HEK293 (cell line): ENCODE measurements around the gene CP.

ENCODE experiments used
- CTCF ChIA-PET: fragments of 350-600 bp; formaldehyde crosslinking; extraction: SDS; loops from one replicate; lab custom pipeline; 2021; ENCODE audit warnings: antibody characterized with exemption; lab: Yijun Ruan, JAX
- POLR2A ChIA-PET: fragments of 300-600 bp; formaldehyde crosslinking; extraction: SDS; loops from one replicate; lab custom pipeline; 2020; ENCODE audit warnings: antibody characterized with exemption, inconsistent platforms; lab: Yijun Ruan, JAX
- H3K27ac ChIP-seq: fragments of 200-500 bp; sonication (Bioruptor generic); 2 replicates; pipeline ENCODE4 v1.5.1; 2014; ENCODE audit warnings: low read depth, low read length, control low read depth, inconsistent platforms; ENCODE audit errors: extremely low read depth
- H3K36me3 ChIP-seq, 2 experiments: fragments of 200-500 bp in 1 of 2; sonication (Bioruptor generic) in 1 of 2; 1 replicate in 1 of 2; 2 replicates in 1 of 2; pipeline ENCODE4 v1.5.1; 2014 to 2017; ENCODE audit warnings: inconsistent platforms in 2 of 2, low read length in 2 of 2; ENCODE audit not compliant: control insufficient read depth in 2 of 2, insufficient read depth in 1 of 2
- H3K4me1 ChIP-seq: fragments of 200-500 bp; sonication (Bioruptor generic); 2 replicates; pipeline ENCODE4 v1.5.1; 2014; ENCODE audit warnings: mild to moderate bottlenecking, low read length, inconsistent platforms; ENCODE audit not compliant: control insufficient read depth, insufficient read depth
- H3K4me3 ChIP-seq: 2 replicates; pipeline ENCODE4 v1.5.1; 2011; ENCODE audit warnings: low read depth, mild to moderate bottlenecking, control low read depth, low read length, moderate library complexity
- H3K9me3 ChIP-seq: fragments of 200-500 bp; sonication (Bioruptor generic); 2 replicates; pipeline ENCODE4 v1.5.1; 2014; ENCODE audit warnings: low read depth, low read length, inconsistent platforms; ENCODE audit not compliant: control insufficient read depth, insufficient read depth
- CTCF ChIP-seq: fragments of 450-650 bp; formaldehyde crosslinking; IDR thresholded peaks from 2 replicates; pipeline ENCODE4 v1.5.1; 2016; ENCODE audit warnings: missing biosample characterization, missing genetic modification characterization
- ELK4 ChIP-seq: IDR thresholded peaks from 2 replicates; pipeline ENCODE4 v1.6.1; 2011; ENCODE audit warnings: mild to moderate bottlenecking, low read depth, low read length, borderline replicate concordance
- GLIS1 ChIP-seq: fragments of 450-650 bp; formaldehyde crosslinking; IDR thresholded peaks from 2 replicates; pipeline ENCODE4 v1.5.1; 2016; ENCODE audit warnings: missing biosample characterization, missing genetic modification characterization
- HOXA7 ChIP-seq: sonication (generic); formaldehyde crosslinking; IDR thresholded peaks from 2 replicates; pipeline ENCODE4 v1.8.1; 2022; ENCODE audit warnings: missing genetic modification reagents, borderline replicate concordance
- MEIS1 ChIP-seq: sonication (generic); formaldehyde crosslinking; IDR thresholded peaks from 2 replicates; pipeline ENCODE4 v1.8.1; 2022; ENCODE audit warnings: missing genetic modification reagents, mild to moderate bottlenecking, borderline replicate concordance
- OSR2 ChIP-seq: fragments of 450-650 bp; formaldehyde crosslinking; IDR thresholded peaks from 2 replicates; pipeline ENCODE4 v1.5.1; 2016; ENCODE audit warnings: missing biosample characterization, missing genetic modification characterization
- OVOL3 ChIP-seq: fragments of 450-650 bp; formaldehyde crosslinking; IDR thresholded peaks from 2 replicates; pipeline ENCODE4 v1.5.1; 2016; ENCODE audit warnings: missing biosample characterization, missing genetic modification characterization
- SALL2 ChIP-seq: fragments of 450-650 bp; formaldehyde crosslinking; IDR thresholded peaks from 2 replicates; pipeline ENCODE4 v1.5.0; 2017; ENCODE audit warnings: missing biosample characterization, mild to moderate bottlenecking, missing genetic modification characterization, borderline replicate concordance
- SCRT1 ChIP-seq: fragments of 450-650 bp; formaldehyde crosslinking; IDR thresholded peaks from 2 replicates; pipeline ENCODE4 v1.5.1; 2016; ENCODE audit warnings: missing biosample characterization, missing genetic modification characterization, borderline replicate concordance
- ZBTB44 ChIP-seq: fragments of 450-650 bp; IDR thresholded peaks from 2 replicates; pipeline ENCODE4 v1.5.1; 2018; ENCODE audit warnings: missing biosample characterization, mild to moderate bottlenecking, missing genetic modification characterization
- ZBTB48 ChIP-seq: fragments of 450-650 bp; formaldehyde crosslinking; IDR thresholded peaks from 2 replicates; pipeline ENCODE4 v1.5.1; 2016; ENCODE audit warnings: missing biosample characterization, missing genetic modification characterization
- ZFP37 ChIP-seq: fragments of 450-650 bp; formaldehyde crosslinking; IDR thresholded peaks from 2 replicates; pipeline ENCODE4 v1.5.1; 2016; ENCODE audit warnings: missing biosample characterization, missing genetic modification characterization
- ZFP41 ChIP-seq: fragments of 450-650 bp; formaldehyde crosslinking; IDR thresholded peaks from 2 replicates; pipeline ENCODE4 v1.5.1; 2016; ENCODE audit warnings: missing biosample characterization, missing genetic modification characterization, borderline replicate concordance
- ZNF140 ChIP-seq: fragments of 450-650 bp; formaldehyde crosslinking; IDR thresholded peaks from 2 replicates; pipeline ENCODE4 v1.5.1; 2016; ENCODE audit warnings: missing biosample characterization, missing genetic modification characterization
- ZNF18 ChIP-seq: fragments of 450-650 bp; formaldehyde crosslinking; IDR thresholded peaks from 2 replicates; pipeline ENCODE4 v1.5.1; 2016; ENCODE audit warnings: missing biosample characterization, missing genetic modification characterization
- ZNF221 ChIP-seq: fragments of 450-650 bp; formaldehyde crosslinking; IDR thresholded peaks from 2 replicates; pipeline ENCODE4 v1.5.1; 2017; ENCODE audit warnings: missing biosample characterization, missing genetic modification characterization, borderline replicate concordance
- ZNF311 ChIP-seq: fragments of 450-650 bp; formaldehyde crosslinking; IDR thresholded peaks from 2 replicates; pipeline ENCODE4 v1.5.1; 2017; ENCODE audit warnings: missing biosample characterization, missing genetic modification characterization, borderline replicate concordance
- ZNF366 ChIP-seq: fragments of 450-650 bp; formaldehyde crosslinking; conservative IDR thresholded peaks from 2 replicates; pipeline ENCODE4 v1.5.1; 2016; ENCODE audit warnings: missing biosample characterization, missing genetic modification characterization
- ZNF391 ChIP-seq: fragments of 450-650 bp; formaldehyde crosslinking; IDR thresholded peaks from 2 replicates; pipeline ENCODE4 v1.5.1; 2016; ENCODE audit warnings: low read depth, missing biosample characterization, missing genetic modification characterization, borderline replicate concordance
- ZNF398 ChIP-seq: fragments of 450-650 bp; formaldehyde crosslinking; IDR thresholded peaks from 2 replicates; pipeline ENCODE4 v1.5.1; 2017; ENCODE audit warnings: missing biosample characterization, missing genetic modification characterization
- ZNF521 ChIP-seq: fragments of 450-650 bp; formaldehyde crosslinking; IDR thresholded peaks from 2 replicates; pipeline ENCODE4 v1.5.1; 2017; ENCODE audit warnings: missing biosample characterization, mild to moderate bottlenecking, missing genetic modification characterization
- ZNF544 ChIP-seq: fragments of 450-650 bp; formaldehyde crosslinking; IDR thresholded peaks from 2 replicates; pipeline ENCODE4 v1.5.0; 2017; ENCODE audit warnings: missing biosample characterization, missing genetic modification characterization
- ZNF580 ChIP-seq: fragments of 450-650 bp; formaldehyde crosslinking; IDR thresholded peaks from 2 replicates; pipeline ENCODE4 v1.5.1; 2016; ENCODE audit warnings: missing biosample characterization, missing genetic modification characterization
- ZNF670 ChIP-seq: fragments of 450-650 bp; formaldehyde crosslinking; IDR thresholded peaks from 2 replicates; pipeline ENCODE4 v1.5.1; 2016; ENCODE audit warnings: missing biosample characterization, missing genetic modification characterization, low read depth
- ZNF704 ChIP-seq: fragments of 450-650 bp; formaldehyde crosslinking; IDR thresholded peaks from 2 replicates; pipeline ENCODE4 v1.5.1; 2016; ENCODE audit warnings: missing biosample characterization, missing genetic modification characterization
- ZNF785 ChIP-seq: fragments of 450-650 bp; formaldehyde crosslinking; IDR thresholded peaks from 2 replicates; pipeline ENCODE4 v1.5.1; 2016; ENCODE audit warnings: missing biosample characterization, missing genetic modification characterization
- ZNF830 ChIP-seq: fragments of 450-650 bp; IDR thresholded peaks from 2 replicates; pipeline ENCODE4 v1.5.0; 2018; ENCODE audit warnings: missing biosample characterization, missing genetic modification characterization, low read depth, mild to moderate bottlenecking, moderate library complexity

CP gene

GRCh38 chr3:149258714-149259113 lies 37.1 kb upstream of the CP start:
- TF ChIP-seq ZNF366 (tag by site-specific recombination) (no peak), ZNF580 (no peak), GLIS1 (tag by site-specific recombination) (no peak), OVOL3 (no peak), SCRT1 (tag by site-specific recombination) (no peak), ZNF521 (tag by site-specific recombination) (no peak), HOXA7 (CRISPR knock-in tag) (no peak), ZNF391 (tag by site-specific recombination) (no peak), ZNF544 (tag by site-specific recombination) (no peak), ZNF785 (tag by site-specific recombination) (no peak), OSR2 (no peak), ZBTB48 (tag by site-specific recombination) (no peak), ZNF830 (tag by site-specific recombination) (no peak), ZFP37 (tag by site-specific recombination) (no peak)
- TF ChIP-seq, all 188 proteins: peak for 0
- Histone ChIP-seq H3K27ac (no peak overlapping the region), H3K4me1 (no peaks in the 10 kb centered on the region), H3K4me3 (no peak overlapping the region), H3K9me3 (no peaks in the 10 kb centered on the region), H3K36me3 (no peaks in the 10 kb centered on the region)
- ChIA-PET CTCF (interaction anchor here (0.6 kb wide), 1 partner anchor 100 kb away, joined by 5 read pairs; no protein-coding TSS in a partner anchor), POLR2A (no interaction called here)

- Histone ChIP-seq H3K27ac (no peak overlapping the region), H3K4me1 (no peaks in the 10 kb centered on the region), H3K4me3 (no peak overlapping the region), H3K9me3 (no peaks in the 10 kb centered on the region), H3K36me3 (no peaks in the 10 kb centered on the region)
- CTCF ChIA-PET = interaction anchor here (0.6 to 0.7 kb wide), 2 partner anchors 34 to 99 kb away, joined by 3 to 5 read pairs; no protein-coding TSS in a partner anchor
- POLR2A ChIA-PET = no interaction called here
- TF ChIP-seq ELK4 (no peak), CTCF (tag by site-specific recombination) (no peak), MEIS1 (CRISPR knock-in tag) (no peak), ZNF221 (tag by site-specific recombination) (no peak), ZNF311 (tag by site-specific recombination) (no peak), ZNF785 (tag by site-specific recombination) (no peak), ZNF18 (tag by site-specific recombination) (no peak), ZNF398 (no peak), ZNF704 (no peak), ZNF140 (tag by site-specific recombination) (no peak), ZFP41 (tag by site-specific recombination) (no peak), ZBTB44 (tag by site-specific recombination) (no peak), SALL2 (tag by site-specific recombination) (no peak), ZNF670 (no peak)
Observed at GRCh38 chr3:149258298-149258697, 36.7 kb upstream of the CP start.
